Activated B cell treated with CpG ODN at 0.5 μM for 24 hours (primary cell): ENCODE measurements around the gene SCGB2B2. TPM values are rescaled to one million over a fixed set of nuclear protein-coding genes. Genes with fewer than 3 reads are reported as not detected.
"Not testable (repeated sequence)": the region's sequence is repeated elsewhere in the genome, so short reads cannot be mapped to it uniquely, and the experiment has no call there.

Experiments
- ATAC-seq: fragments of 200-7000 bp; cut with Tn5 transposase; one replicate; pipeline ENCODE4 v1.10.0; 2021; ENCODE audit warnings: low read depth, mild to moderate bottlenecking, moderate library complexity
- CTCF ChIA-PET: fragments of 350-600 bp; sonication (Branson Sonifier 250); formaldehyde crosslinking; loops from one replicate; lab custom pipeline; 2021; ENCODE audit warnings: antibody characterized with exemption; lab: Charles Lee
- POLR2A ChIA-PET: fragments of 350-600 bp; sonication (Branson Sonifier 250); formaldehyde crosslinking; loops from one replicate; lab custom pipeline; 2021; ENCODE audit warnings: antibody characterized with exemption; lab: Charles Lee
- DNase-seq: peaks from one replicate; pipeline ENCODE4 v3.0.0; 2022
- H3K27ac Mint-ChIP-seq: one replicate; pipeline ENCODE4 v1.8.0; 2020; ENCODE audit warnings: mixed read lengths
- H3K27me3 Mint-ChIP-seq: one replicate; pipeline ENCODE4 v1.8.0; 2021; ENCODE audit warnings: mixed read lengths
- H3K36me3 Mint-ChIP-seq: one replicate; pipeline ENCODE4 v1.8.0; 2021; ENCODE audit warnings: low read depth, mixed read lengths
- H3K4me1 Mint-ChIP-seq: one replicate; pipeline ENCODE4 v1.8.0; 2021; ENCODE audit warnings: mixed read lengths
- H3K4me3 Mint-ChIP-seq: one replicate; pipeline ENCODE4 v1.8.0; 2020; ENCODE audit warnings: mild to moderate bottlenecking, mixed read lengths
- H3K9me3 Mint-ChIP-seq: one replicate; pipeline ENCODE4 v1.8.0; 2020; ENCODE audit warnings: mixed read lengths
- CTCF ChIP-seq: fragments of 200-600 bp; IDR thresholded peaks from one replicate; pipeline ENCODE4 v1.8.0; 2022; ENCODE audit warnings: antibody characterized with exemption, mild to moderate bottlenecking
- intact Hi-C: fragments of 100-400 bp; cut with micrococcal nuclease; formaldehyde crosslinking; loops from one replicate; pipeline ENCODE4 v1.15.1; 2024
- total RNA-seq: library from RNA; stranded (reverse); gene quantifications from 2 replicates; pipeline ENCODE4 v1.2.3, GENCODE V29; 2022

Gene SCGB2B2
- total RNA-seq, 1 donor from 2014 or later, result 1.4 TPM

- Mint-ChIP-seq H3K27ac (no peak overlapping the region), H3K9me3 (peaks cover 6% of the 10 kb centered on the region), H3K4me3 (no peak overlapping the region), H3K4me1 (peaks cover 11% of the 10 kb centered on the region), H3K36me3 (peaks cover 3% of the 10 kb centered on the region), H3K27me3 (peaks cover 6% of the 10 kb centered on the region)
- DNase-seq, result no peak
- no peak for ATAC-seq
- intact Hi-C loops, result no loop called here
- CTCF ChIA-PET, result no interaction called here
- no peak for TF ChIP-seq CTCF
- POLR2A ChIA-PET, result no interaction called here
Observed at GRCh38 chr19:34671972-34672371, 5.0 kb downstream of the SCGB2B2 start.

- H3K4me3 Mint-ChIP-seq, result no peak overlapping the region
Observed at GRCh38 chr19:34669305-34669704, 7.7 kb downstream of the SCGB2B2 start.

GRCh38 chr19:34668690-34669089 is 8.3 kb downstream of the SCGB2B2 start:
- ATAC-seq, H3K4me3 Mint-ChIP-seq, CTCF ChIA-PET, H3K27me3 Mint-ChIP-seq, H3K9me3 Mint-ChIP-seq, DNase-seq, H3K36me3 Mint-ChIP-seq, H3K4me1 Mint-ChIP-seq, intact Hi-C loops, H3K27ac Mint-ChIP-seq: not testable (repeated sequence)
- POLR2A ChIA-PET, result interaction anchor here (1.1 kb wide), 1 partner anchor 8 kb away, joined by 3 read pairs; the partner anchor contains the start of genes SCGB2B2 and ZNF302

More at GRCh38 chr19:34669305-34669704, 7.7 kb downstream of the SCGB2B2 start:
- DNase-seq (no peak), ATAC-seq (no peak)
- Mint-ChIP-seq H3K27ac (no peak overlapping the region), H3K36me3 (no peaks in the 10 kb centered on the region), H3K9me3 (peaks cover under 1% of the 10 kb centered on the region), H3K27me3 (peaks cover 3% of the 10 kb centered on the region), H3K4me1 (peaks cover 5% of the 10 kb centered on the region)
- CTCF ChIA-PET, result no interaction called here
- POLR2A ChIA-PET, result no interaction called here
- no peak for TF ChIP-seq CTCF
- intact Hi-C loops, result no loop called here

- H3K36me3 Mint-ChIP-seq, H3K4me3 Mint-ChIP-seq, H3K27me3 Mint-ChIP-seq, H3K4me1 Mint-ChIP-seq, H3K9me3 Mint-ChIP-seq, ATAC-seq, CTCF ChIA-PET, intact Hi-C loops, H3K27ac Mint-ChIP-seq, DNase-seq: not testable (repeated sequence)
- POLR2A ChIA-PET, result interaction anchor here (1.1 kb wide), 1 partner anchor 9 kb away, joined by 3 read pairs; the partner anchor contains the start of genes SCGB2B2 and ZNF302
Observed at GRCh38 chr19:34668077-34668689, 8.8 kb downstream of the SCGB2B2 start.

GRCh38 chr19:34667349-34668076 is 9.4 kb downstream of the SCGB2B2 start:
- H3K4me1 Mint-ChIP-seq, result peaks cover 13% of the 10 kb centered on the region
- no peak overlapping the region for H3K27ac Mint-ChIP-seq
- no peaks in the 10 kb centered on the region for H3K36me3 Mint-ChIP-seq
- POLR2A ChIA-PET, result interaction anchor here (1.1 kb wide), 1 partner anchor 10 kb away, joined by 3 read pairs; the partner anchor contains the start of genes SCGB2B2 and ZNF302
- CTCF ChIA-PET, result no interaction called here
- ATAC-seq, result no peak
- H3K27me3 Mint-ChIP-seq, result no peaks in the 10 kb centered on the region
- no peak for DNase-seq
- no peak overlapping the region for H3K4me3 Mint-ChIP-seq
- no peak for TF ChIP-seq CTCF
- no peaks in the 10 kb centered on the region for H3K9me3 Mint-ChIP-seq
- intact Hi-C loops, result no loop called here

- DNase-seq (no peak), ATAC-seq (no peak)
- TF ChIP-seq CTCF, result no peak
- H3K9me3 Mint-ChIP-seq, result no peaks in the 10 kb centered on the region
- ChIA-PET CTCF (no interaction called here), POLR2A (no interaction called here)
- no peaks in the 10 kb centered on the region for H3K27me3 Mint-ChIP-seq
- intact Hi-C loops, result no loop called here
- no peak overlapping the region for H3K27ac Mint-ChIP-seq
- peaks cover 13% of the 10 kb centered on the region for H3K4me1 Mint-ChIP-seq
- H3K36me3 Mint-ChIP-seq, result no peaks in the 10 kb centered on the region
- H3K4me3 Mint-ChIP-seq, result no peak overlapping the region
Observed at GRCh38 chr19:34666958-34667265, 10.0 kb downstream of the SCGB2B2 start.
